Measurements from ENCODE around the gene GPR161. TPM values are rescaled to one million over a fixed set of nuclear protein-coding genes. Genes with fewer than 3 reads are reported as not detected.

GPR161 gene
- total and polyA plus RNA-seq, 2 of the 13 experiments (the other 11 are each of a cell fraction or from before 2014, with no cell fraction given), result 0.13 to 0.35 TPM

- no peak for TF ChIP-seq YEATS4 (CRISPR knock-in tag; IDR thresholded peaks at IDR 0.05; ENCODE audit: borderline replicate concordance)
- TF ChIP-seq, protein P1, sequence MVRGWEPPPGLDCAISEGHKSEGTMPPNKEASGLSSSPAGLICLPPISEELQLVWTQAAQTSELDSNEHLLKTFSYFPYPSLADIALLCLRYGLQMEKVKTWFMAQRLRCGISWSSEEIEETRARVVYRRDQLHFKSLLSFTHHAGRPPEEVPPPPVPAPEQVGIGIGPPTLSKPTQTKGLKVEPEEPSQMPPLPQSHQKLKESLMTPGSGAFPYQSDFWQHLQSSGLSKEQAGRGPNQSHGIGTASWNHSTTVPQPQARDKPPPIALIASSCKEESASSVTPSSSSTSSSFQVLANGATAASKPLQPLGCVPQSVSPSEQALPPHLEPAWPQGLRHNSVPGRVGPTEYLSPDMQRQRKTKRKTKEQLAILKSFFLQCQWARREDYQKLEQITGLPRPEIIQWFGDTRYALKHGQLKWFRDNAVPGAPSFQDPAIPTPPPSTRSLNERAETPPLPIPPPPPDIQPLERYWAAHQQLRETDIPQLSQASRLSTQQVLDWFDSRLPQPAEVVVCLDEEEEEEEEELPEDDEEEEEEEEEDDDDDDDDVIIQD (CRISPR knock-in tag; IDR thresholded peaks at IDR 0.05; ENCODE audit: low read depth), result no peak
- no peak for TF ChIP-seq RBM22 (optimal IDR thresholded peaks at IDR 0.05; ENCODE audit: low read length)
- TF ChIP-seq HDAC1 (CRISPR knock-in tag; IDR thresholded peaks at IDR 0.05), result no peak
- TF ChIP-seq NFAT5 (CRISPR knock-in tag; IDR thresholded peaks at IDR 0.05), result no peak
- TF ChIP-seq, protein P2, sequence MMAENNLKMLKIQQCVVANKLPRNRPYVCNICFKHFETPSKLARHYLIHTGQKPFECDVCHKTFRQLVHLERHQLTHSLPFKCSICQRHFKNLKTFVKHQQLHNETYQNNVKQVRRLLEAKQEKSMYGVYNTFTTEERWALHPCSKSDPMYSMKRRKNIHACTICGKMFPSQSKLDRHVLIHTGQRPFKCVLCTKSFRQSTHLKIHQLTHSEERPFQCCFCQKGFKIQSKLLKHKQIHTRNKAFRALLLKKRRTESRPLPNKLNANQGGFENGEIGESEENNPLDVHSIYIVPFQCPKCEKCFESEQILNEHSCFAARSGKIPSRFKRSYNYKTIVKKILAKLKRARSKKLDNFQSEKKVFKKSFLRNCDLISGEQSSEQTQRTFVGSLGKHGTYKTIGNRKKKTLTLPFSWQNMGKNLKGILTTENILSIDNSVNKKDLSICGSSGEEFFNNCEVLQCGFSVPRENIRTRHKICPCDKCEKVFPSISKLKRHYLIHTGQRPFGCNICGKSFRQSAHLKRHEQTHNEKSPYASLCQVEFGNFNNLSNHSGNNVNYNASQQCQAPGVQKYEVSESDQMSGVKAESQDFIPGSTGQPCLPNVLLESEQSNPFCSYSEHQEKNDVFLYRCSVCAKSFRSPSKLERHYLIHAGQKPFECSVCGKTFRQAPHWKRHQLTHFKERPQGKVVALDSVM (CRISPR knock-in tag; IDR thresholded peaks at IDR 0.05), result no peak
- TF ChIP-seq ZNF235 (CRISPR knock-in tag; IDR thresholded peaks at IDR 0.05; ENCODE audit: borderline replicate concordance), result no peak
- no peak for TF ChIP-seq THAP11 (CRISPR knock-in tag; IDR thresholded peaks at IDR 0.05)
- no peak for TF ChIP-seq PTBP1 (IDR thresholded peaks at IDR 0.05; ENCODE audit: low read depth, low read length, poor library complexity, severe bottlenecking)
- TF ChIP-seq SMC3 (IDR thresholded peaks at IDR 0.05; ENCODE audit: low read length), result 0 out of 2 replicates have a peak, but pooled peaks have one; percentile 8
- no peak for TF ChIP-seq FOXK1 (CRISPR knock-in tag; IDR thresholded peaks at IDR 0.05; ENCODE audit: borderline replicate concordance, low read depth)
- no peak for TF ChIP-seq KDM3A (CRISPR knock-in tag; IDR thresholded peaks at IDR 0.05; ENCODE audit: low read depth)
- TF ChIP-seq SALL1 (CRISPR knock-in tag; IDR thresholded peaks at IDR 0.05), result 0 out of 2 replicates have a peak, but pooled peaks have one; percentile 10
- no peak for TF ChIP-seq TAF15 (IDR thresholded peaks at IDR 0.05; ENCODE audit: low read depth, low read length, poor library complexity, severe bottlenecking)
- no peak for TF ChIP-seq SAFB2 (CRISPR knock-in tag; IDR thresholded peaks at IDR 0.05; ENCODE audit: borderline replicate concordance, low read depth)
- no peak for TF ChIP-seq ONECUT2 (CRISPR knock-in tag; IDR thresholded peaks at IDR 0.05)
- TF ChIP-seq ZNF644 (CRISPR knock-in tag; IDR thresholded peaks at IDR 0.05; ENCODE audit: low read depth), result 0 out of 2 replicates have a peak, but pooled peaks have one; percentile 26
- TF ChIP-seq ZSCAN25 (CRISPR knock-in tag; IDR thresholded peaks at IDR 0.05), result peak; percentile 78
Measured at GRCh38 chr1:168145184-168146159, 8.7 kb upstream of the GPR161 start (continued).
